NCI-H526 treated with DMSO at 0.1 percent for 48 hours (cell line): ENCODE measurements around the gene OR8G5.

Experiments
- DNase-seq: peaks from one replicate; lab custom pipeline; 2025; lab: John Stamatoyannopoulos, UW

The OR8G5 gene

DNA sequence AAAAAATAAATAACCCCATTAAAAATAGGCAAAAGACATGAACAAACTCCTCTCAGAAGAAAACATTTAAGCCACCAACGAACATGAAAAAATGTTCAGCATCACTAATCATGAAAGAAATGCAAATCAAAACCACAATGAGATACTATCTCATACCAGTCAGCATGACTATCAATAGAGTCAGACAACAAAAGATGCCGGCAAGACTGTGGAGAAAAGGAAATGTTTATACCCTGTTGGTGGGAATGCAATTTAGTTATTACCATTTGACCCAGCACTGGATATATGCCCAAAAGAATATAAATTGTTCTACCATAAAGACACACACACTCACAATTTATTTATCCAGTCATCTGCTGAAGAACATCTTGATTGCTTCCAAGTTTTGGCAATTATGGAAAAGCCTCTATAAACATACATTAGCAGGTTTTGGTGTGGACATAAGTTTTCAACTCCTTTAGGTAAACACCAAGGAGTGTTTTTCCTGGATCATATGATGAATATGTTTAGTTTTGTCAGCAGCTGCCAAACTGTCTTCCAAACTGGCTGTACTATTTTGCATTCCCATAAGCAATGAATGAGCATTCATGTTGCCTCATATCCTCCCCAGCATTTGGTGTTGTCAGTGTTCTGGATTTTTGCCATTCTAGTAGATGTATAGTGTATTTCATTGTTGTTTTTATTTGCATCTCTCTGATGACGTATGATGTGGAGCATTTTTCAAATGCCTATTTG is 29.6 kb downstream of the OR8G5 start:
- DNase-seq = peak; percentile 100

DNA sequence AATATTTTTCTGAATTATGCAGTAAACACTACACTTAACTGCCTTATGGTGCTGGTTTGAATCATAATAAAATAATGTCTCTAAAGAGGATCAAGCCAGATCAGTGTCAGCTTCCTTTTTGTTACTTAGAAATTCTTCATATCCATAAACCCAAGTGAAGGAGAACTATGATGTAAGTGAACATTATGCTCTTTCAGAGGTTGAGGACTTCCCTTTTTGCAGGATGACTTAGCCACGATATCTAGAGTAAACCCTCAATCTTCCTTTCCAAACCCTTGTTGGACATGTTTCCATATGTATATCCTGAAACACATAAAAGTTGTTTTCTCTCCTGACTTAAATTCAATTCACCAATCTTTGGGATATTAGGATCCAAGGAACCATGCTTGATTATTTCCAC is 38.5 kb downstream of the OR8G5 start:
- no peak for DNase-seq

DNA sequence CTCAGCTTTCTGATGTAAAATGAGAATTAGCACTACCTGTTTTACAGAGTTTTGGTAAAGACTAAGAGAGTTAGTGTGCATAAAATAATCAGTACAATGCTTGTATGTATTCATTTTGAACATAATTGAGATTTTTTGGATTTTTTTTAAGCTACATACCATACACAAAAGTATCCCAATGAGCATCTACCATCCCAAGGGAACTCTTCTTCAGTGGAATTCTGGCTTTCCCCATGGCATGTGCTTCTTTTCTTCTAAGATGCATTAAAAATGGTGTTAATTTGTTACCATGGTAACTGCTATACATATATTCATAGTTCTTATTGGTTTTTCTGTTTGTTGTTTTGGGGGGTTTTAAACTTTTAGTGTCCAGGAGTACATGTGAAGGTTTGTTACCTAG is 39.8 kb downstream of the OR8G5 start:
- DNase-seq = no peak

DNA sequence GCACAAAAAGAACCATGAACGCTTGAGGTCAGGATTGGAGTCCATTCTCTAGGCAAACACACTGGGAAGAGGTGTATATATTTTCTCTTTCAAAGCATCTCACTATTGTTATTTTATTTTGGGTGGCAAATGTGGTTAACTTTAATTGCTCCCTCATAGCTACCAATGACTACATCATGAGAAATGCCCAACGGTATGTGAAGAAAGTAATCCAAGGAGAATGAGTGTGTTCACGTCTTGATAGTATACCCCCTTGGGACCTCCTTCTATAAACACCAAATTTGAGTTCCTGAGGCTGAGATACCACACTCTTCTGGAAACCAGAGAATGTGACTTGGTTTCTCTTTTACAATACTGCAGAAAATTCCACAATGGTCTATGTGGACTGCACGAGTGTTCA is 41.7 kb downstream of the OR8G5 start:
- DNase-seq = no peak

DNA sequence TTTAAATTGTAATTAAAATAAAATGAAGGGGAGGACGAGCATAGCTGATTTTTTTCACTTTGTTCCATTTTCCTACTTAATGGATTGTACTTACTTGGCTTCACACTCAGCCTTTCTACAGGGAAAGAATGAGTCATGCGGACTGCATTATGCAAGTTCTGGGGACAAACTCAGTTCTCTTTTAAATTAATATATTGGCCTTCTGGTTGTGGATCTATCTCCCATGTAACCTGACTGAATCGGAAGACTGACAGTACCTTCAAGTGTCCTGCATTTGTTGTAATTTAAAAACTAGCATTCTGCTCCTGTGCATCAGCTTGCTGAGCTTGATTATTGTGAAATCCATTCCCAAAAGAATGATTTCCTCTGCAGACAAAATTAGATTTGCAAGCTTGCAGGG is 45.4 kb downstream of the OR8G5 start:
- no peak for DNase-seq

DNA sequence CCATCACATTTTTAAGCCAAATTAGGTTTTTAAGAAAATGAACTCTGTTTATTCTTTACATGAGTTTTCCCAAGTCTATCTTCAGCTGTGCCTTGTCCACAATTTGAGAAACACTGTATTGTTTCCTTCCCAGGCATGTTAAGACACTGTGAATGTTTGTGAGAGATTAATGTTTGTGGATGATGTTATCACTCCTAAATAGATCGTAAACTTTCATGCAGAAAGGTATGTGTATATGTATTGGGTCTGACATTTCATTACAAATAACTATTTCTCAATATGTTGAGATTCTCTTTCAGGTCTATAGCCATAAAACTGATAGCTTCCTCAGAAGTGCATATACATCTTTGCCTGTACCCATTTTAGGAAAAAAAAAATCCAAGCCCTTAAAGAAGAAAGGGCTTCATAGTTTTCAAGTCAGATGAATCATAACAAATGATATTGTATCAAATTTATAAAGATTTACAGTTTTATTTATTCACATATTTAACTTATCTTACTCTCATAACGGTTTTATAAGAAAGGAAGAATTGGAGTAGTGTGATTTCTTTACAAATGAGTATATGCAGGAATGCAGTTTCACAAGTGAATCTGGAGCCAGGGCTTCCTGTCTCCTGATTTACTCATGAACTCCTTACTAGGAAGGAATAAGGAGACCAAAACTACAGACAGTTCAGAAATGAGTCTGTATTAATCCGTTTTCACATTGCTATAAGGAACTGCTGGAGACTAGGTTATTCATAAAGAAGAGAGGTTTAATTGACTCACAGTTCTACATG is 46.4 kb downstream of the OR8G5 start:
- DNase-seq = no peak

DNA sequence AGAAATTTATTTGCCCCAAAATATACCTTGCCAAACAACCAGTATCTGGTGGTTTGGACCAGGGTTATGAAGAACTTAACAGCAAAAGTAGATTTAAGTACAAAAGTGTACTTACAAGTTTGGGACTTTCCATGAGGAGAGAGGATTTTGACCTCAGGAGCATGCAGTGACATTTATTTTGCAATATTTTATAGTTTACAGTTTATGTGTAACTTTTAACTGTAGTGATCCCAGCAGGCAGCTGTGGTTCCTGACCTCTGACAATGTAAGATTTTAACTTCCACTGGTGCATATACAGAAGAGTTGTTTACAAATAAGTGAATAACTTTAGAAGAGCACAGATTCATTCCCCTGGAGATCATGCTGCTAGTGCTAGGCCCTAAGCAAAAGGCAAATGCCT is 50.9 kb downstream of the OR8G5 start:
- no peak for DNase-seq

DNA sequence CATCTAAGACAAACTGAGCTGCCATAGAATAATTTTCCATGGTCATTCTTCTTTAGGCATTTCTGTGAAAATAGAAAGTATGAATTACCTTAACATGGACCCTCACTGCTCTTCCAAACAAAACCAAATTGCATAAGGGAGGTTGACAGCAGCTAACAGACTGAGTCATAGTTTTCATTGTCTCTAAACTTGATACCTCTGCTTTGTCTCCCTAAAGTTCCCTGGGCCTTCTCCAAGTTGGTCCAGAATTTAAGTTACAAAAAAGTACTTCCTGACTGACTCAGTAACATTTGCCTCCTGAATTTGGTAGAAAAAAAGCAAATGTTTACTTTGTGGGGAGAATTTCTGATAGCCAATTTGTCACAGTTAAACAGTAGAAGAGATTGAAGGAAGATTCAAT is 54.5 kb downstream of the OR8G5 start:
- DNase-seq = no peak

DNA sequence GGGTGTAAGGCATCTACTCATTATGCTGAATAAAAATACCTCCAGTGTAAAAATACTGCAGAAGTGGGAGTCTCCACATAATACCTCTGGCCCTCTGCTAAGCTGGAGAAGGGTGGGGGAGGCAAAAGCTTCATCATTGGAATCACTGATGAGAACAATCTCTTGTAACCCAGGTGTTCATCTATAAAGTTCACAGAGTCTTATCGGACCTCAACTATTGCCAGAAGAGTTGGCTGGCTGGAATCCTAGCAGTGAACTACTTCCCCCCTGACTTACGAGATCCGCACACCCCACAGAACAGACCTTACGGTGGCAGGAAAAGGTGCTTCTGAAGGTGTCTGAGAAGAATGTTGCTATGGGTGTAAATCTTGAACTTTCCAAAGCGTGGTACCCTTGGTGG is 55.1 kb downstream of the OR8G5 start:
- DNase-seq = no peak

DNA sequence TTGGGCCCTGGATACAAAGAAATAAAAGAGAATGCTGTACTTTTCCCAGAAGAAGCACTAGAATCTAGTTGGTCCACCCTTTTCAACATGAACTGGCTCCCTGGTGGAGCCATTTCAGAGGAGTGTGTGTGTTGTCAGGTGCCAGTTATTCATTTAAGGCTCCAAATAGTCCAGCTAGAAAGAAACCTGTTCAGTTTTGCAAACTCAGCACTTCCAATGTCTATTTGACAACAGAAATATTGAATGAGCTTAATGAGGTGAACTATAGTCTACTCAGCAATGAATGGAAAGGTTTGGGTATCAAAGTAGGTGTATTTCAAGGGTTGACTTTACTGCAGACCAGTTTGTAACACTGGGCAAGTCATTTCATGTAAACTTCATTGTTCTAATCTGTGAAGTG is 55.5 kb downstream of the OR8G5 start:
- DNase-seq = no peak

DNA sequence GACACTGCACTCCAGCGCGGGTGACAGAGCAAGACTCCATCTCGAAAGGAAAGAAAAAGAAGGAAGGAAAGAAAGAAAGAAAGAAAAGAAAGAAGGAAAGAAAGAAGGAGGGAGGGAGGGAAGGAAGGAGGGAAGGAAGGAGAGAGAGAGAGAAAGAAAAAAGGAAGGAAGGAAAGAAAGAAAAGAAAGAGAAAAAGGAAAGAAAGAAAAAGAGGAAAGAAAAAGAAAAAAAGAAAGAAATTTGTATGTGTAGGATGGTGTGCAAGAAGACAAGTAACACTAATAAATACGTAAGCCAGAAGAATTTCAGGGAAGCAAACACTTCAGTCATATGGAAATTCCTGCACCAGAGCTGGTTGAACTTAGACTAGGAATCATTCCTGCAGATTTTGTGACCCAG is 57.0 kb downstream of the OR8G5 start:
- no peak for DNase-seq

DNA sequence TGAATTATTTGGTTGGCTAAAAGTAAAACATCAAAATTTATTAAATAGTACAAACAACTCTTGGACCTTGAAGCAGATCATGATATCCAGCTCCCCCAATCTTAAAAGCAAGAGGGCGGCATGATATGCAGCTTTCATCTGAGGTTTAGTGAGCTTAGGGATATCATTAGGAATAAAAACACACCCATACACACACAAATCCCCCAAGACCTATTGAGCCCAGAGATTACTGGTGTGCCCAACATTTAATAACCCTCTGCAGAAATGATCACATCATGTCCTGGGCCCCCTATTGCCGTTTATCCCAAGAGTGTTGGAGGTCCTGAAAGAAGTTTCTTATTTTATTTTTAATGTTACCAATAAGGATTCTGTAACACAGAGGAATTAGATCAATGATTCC is 57.7 kb downstream of the OR8G5 start, which contains the start of gene OR8D1:
Gene OR8D1, minus strand, starts transcription at position 101 of the 400 bp plus-strand sequence. CDS start 3,183 bp downstream, outside the sequence.
- DNase-seq = no peak

DNA sequence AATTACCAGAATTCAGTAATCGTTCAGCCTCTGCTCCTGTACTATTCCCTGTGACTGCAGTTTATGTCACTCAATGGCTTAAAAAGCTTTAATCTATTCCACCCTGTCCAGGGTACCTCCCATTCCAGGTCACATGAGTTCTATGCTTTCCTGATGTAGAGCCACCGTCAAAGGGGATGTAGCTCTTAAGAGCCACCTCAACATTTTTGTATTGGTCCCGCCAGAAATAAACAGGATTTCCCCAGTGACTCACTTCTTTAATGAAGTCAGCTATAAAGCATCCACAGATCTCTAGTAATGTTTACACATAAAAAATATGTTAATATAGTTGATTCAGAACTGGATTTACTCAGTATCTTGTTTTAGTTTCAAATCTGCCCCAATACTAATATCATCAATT is 58.9 kb downstream of the OR8G5 start:
- DNase-seq = no peak
